Lower lobe of right lung (tissue), 2 donors: ENCODE data around the gene RMI2. TPM values are rescaled to one million over a fixed set of nuclear protein-coding genes. Genes with fewer than 3 reads are reported as not detected.

Source experiments
- ATAC-seq, 2 donors: fragments of 200-7000 bp; cut with Tn5 transposase; one replicate each; pipeline ENCODE4 v1.9.1; 2020 to 2022; ENCODE audit warnings: mild to moderate bottlenecking in 2 of 2, moderate library complexity in 2 of 2
- DNase-seq: peaks from one replicate; pipeline ENCODE4 v3.0.0-alpha.2; 2020
- H3K27ac ChIP-seq: fragments of 200-600 bp; one replicate; pipeline ENCODE4 v1.8.0; 2022
- H3K27me3 ChIP-seq: fragments of 200-600 bp; one replicate; pipeline ENCODE4 v1.8.0; 2022; ENCODE audit warnings: low read depth
- H3K36me3 ChIP-seq: fragments of 200-600 bp; one replicate; pipeline ENCODE4 v1.8.0; 2022; ENCODE audit warnings: mild to moderate bottlenecking
- H3K4me1 ChIP-seq: fragments of 200-600 bp; one replicate; pipeline ENCODE4 v1.8.0; 2022
- H3K4me3 ChIP-seq: fragments of 200-600 bp; one replicate; pipeline ENCODE4 v1.8.0; 2022; ENCODE audit warnings: mild to moderate bottlenecking
- H3K9me3 ChIP-seq: fragments of 200-600 bp; one replicate; pipeline ENCODE4 v1.8.0; 2022
- CTCF ChIP-seq: fragments of 200-600 bp; IDR thresholded peaks from one replicate; pipeline ENCODE4 v1.8.0; 2022; ENCODE audit warnings: antibody characterized with exemption, mild to moderate bottlenecking
- intact Hi-C: fragments of 100-400 bp; cut with DNase I; formaldehyde crosslinking; loops from one replicate; pipeline ENCODE4 v1.11.0; 2022
- total RNA-seq: library from RNA; stranded (reverse); fragmentation: NEBNext Ultra II Directional; extraction: Animal tissue kit (Norgen Biotek cat#: 25700); gene quantifications from one replicate; pipeline ENCODE4 v1.2.1, GENCODE V29; 2021
- donor health status: DM: no; HTN: yes; CAD: no; lungs with severe emphysema.

Gene RMI2
- total RNA-seq, 1 donor from 2014 or later = 1.7 TPM

GRCh38 chr16:11392041-11392581 lies 46.9 kb downstream of the RMI2 start:
- H3K27me3 ChIP-seq = no peaks in the 10 kb centered on the region
- H3K4me3 ChIP-seq = no peak overlapping the region
- TF ChIP-seq CTCF = no peak
- intact Hi-C loops = no loop called here
- H3K4me1 ChIP-seq = no peaks in the 10 kb centered on the region
- H3K9me3 ChIP-seq = no peaks in the 10 kb centered on the region
- DNase-seq (peak; percentile 39), ATAC-seq (no peak)
- H3K36me3 ChIP-seq = no peaks in the 10 kb centered on the region
- H3K27ac ChIP-seq = no peak overlapping the region

GRCh38 chr16:11393366-11393765 lies 48.1 kb downstream of the RMI2 start:
- ATAC-seq (no peak), DNase-seq (peak; percentile 35)
- Histone ChIP-seq H3K4me1 (no peaks in the 10 kb centered on the region), H3K9me3 (no peaks in the 10 kb centered on the region), H3K36me3 (no peaks in the 10 kb centered on the region), H3K27me3 (no peaks in the 10 kb centered on the region), H3K27ac (no peak overlapping the region), H3K4me3 (no peak overlapping the region)
- intact Hi-C loops = no loop called here
- TF ChIP-seq CTCF = no peak

- Histone ChIP-seq H3K36me3 (no peaks in the 10 kb centered on the region), H3K4me3 (no peak overlapping the region), H3K9me3 (no peaks in the 10 kb centered on the region), H3K27ac (no peak overlapping the region), H3K4me1 (no peaks in the 10 kb centered on the region), H3K27me3 (no peaks in the 10 kb centered on the region)
- DNase-seq (peak; percentile 23), ATAC-seq (no peak)
- no peak for TF ChIP-seq CTCF
- intact Hi-C loops = no loop called here
These were observed 48.8 kb downstream of the RMI2 start for GRCh38 chr16:11393861-11394592.

GRCh38 chr16:11394593-11394960 lies 49.3 kb downstream of the RMI2 start:
- DNase-seq = peak; percentile 24

More at GRCh38 chr16:11394593-11394960, 49.3 kb downstream of the RMI2 start:
- H3K4me1 ChIP-seq = no peaks in the 10 kb centered on the region
- H3K9me3 ChIP-seq = no peaks in the 10 kb centered on the region
- no peak overlapping the region for H3K27ac ChIP-seq
- intact Hi-C loops = no loop called here
- H3K27me3 ChIP-seq = no peaks in the 10 kb centered on the region
- ATAC-seq = no peak
- no peaks in the 10 kb centered on the region for H3K36me3 ChIP-seq
- no peak for TF ChIP-seq CTCF
- no peak overlapping the region for H3K4me3 ChIP-seq
